IPS-20b (cell line): ENCODE data around the gene KIT.

Source experiments
- H3K27ac ChIP-seq: one replicate; pipeline ENCODE4 v1.5.1; 2013; ENCODE audit warnings: low read length
- H3K27me3 ChIP-seq: 2 replicates; pipeline ENCODE4 v1.6.1; 2013; ENCODE audit warnings: mild to moderate bottlenecking, low read length, inconsistent platforms; ENCODE audit not compliant: insufficient read depth
- H3K36me3 ChIP-seq: 2 replicates; pipeline ENCODE4 v1.6.1; 2013; ENCODE audit warnings: low read depth, mild to moderate bottlenecking, inconsistent platforms, low read length, moderate library complexity; ENCODE audit not compliant: insufficient read depth
- H3K4me1 ChIP-seq: 2 replicates; pipeline ENCODE4 v1.6.1; 2013; ENCODE audit warnings: mild to moderate bottlenecking, control low read depth, inconsistent platforms, low read length, moderate library complexity; ENCODE audit not compliant: insufficient read depth
- H3K4me3 ChIP-seq: 2 replicates; pipeline ENCODE4 v1.5.1; 2013; ENCODE audit warnings: mild to moderate bottlenecking, low read length, inconsistent platforms
- H3K9ac ChIP-seq: 2 replicates; pipeline ENCODE4 v1.6.1; 2013; ENCODE audit warnings: low read depth, mild to moderate bottlenecking, inconsistent platforms, low read length, moderate library complexity
- H3K9me3 ChIP-seq: 2 replicates; pipeline ENCODE4 v1.6.1; 2013; ENCODE audit warnings: mild to moderate bottlenecking, low read depth, low read length, inconsistent platforms; ENCODE audit not compliant: insufficient read depth

Gene KIT

DNA sequence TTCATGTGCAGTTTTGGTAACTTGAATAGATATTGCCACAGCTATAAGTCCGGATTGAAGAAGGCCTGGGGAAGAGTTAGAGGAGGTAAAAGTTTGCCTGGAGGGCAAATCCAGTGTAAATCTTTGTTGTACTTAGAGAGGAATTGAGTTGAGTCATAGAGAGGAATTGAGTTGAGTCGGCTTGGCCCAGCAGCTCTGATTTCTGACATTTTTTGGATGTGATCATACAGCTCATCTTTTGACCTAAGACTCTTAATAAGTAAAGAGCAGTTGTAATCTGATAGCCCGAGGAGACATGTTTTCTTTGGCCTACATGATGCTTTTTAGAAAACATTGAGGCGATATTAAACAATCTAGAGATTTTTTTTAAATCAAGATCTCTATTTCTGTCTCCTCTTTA lies 3.9 kb downstream of the KIT start:
- H3K27ac ChIP-seq = no peak overlapping the region
- H3K4me3 ChIP-seq = no peak overlapping the region
- H3K9ac ChIP-seq = no peak overlapping the region
- H3K27me3 ChIP-seq = peaks cover 47% of the 10 kb centered on the region
- H3K4me1 ChIP-seq = peaks cover 20% of the 10 kb centered on the region; the same call in 1 of the 2 replicates
- H3K36me3 ChIP-seq = no peaks in the 10 kb centered on the region
- H3K9me3 ChIP-seq = no peaks in the 10 kb centered on the region

DNA sequence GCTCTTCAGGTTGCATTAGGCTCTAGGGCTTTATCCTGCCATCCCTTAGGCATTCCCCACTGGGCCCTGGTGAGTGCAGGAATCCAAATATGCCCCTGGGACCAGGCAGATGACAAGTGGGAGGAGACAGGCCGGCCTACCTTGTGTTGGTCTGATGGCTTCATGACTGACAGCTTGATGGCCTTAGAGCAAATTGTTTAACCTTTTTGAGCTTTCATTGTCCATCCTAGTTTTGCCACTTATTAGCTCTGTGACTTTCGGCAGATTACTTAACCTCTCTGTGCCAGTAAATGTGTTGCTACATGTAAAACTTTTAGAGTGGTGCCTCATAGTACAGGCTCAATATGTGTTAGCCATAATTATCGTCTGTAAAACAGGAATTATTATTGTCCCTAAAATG lies 4.4 kb downstream of the KIT start:
- Histone ChIP-seq H3K4me3 (no peak overlapping the region), H3K27me3 (peaks cover 43% of the 10 kb centered on the region), H3K9me3 (no peaks in the 10 kb centered on the region), H3K4me1 (peaks cover 20% of the 10 kb centered on the region; the same call in 1 of the 2 replicates), H3K9ac (no peak overlapping the region), H3K27ac (no peak overlapping the region), H3K36me3 (no peaks in the 10 kb centered on the region)

DNA sequence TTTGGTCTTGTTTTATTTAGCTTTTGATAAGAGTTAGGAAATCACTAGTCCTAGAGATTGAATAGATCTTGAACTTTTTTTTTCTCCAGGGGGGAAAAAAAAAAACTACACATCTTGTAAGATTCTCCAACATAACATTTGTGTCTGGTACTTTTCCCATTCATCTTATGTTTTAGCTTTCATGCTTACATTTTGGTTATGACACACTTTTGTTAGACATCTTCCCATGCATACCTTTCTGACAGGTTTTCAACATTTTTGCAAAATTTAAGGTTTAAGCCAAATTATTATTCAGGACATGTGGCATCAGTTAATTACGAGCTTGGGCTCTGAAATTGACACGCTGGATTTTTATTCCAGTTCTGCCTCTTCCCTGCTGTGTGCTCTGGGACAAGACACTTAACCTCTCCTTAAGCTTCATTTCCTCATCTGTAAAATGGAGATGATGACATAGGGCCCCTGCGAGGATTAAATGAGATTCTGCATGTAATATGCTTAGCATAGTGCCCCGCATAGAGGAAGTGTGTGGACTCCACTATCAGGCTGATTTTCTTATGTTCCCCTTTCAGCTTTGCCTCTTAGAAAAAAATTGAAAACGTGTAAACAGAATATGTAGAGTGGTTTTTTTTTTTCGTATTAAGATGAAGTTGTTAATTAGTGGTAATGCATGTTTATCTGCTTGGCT lies 5.3 kb downstream of the KIT start:
- no peak overlapping the region for H3K27ac ChIP-seq

GRCh38 chr4:54664400-54664799 lies 6.6 kb downstream of the KIT start:
- Histone ChIP-seq H3K4me1 (peaks cover 36% of the 10 kb centered on the region), H3K9ac (no peak overlapping the region), H3K27me3 (peaks cover 24% of the 10 kb centered on the region), H3K27ac (no peak overlapping the region), H3K36me3 (no peaks in the 10 kb centered on the region), H3K4me3 (no peak overlapping the region), H3K9me3 (no peaks in the 10 kb centered on the region)

More for the DNA sequence above, 5.3 kb downstream of the KIT start:
- Histone ChIP-seq H3K4me1 (peaks cover 28% of the 10 kb centered on the region), H3K9ac (no peak overlapping the region), H3K4me3 (no peak overlapping the region), H3K36me3 (no peaks in the 10 kb centered on the region), H3K9me3 (no peaks in the 10 kb centered on the region), H3K27me3 (peaks cover 35% of the 10 kb centered on the region)

GRCh38 chr4:54668014-54668611 lies 10.4 kb downstream of the KIT start:
- Histone ChIP-seq H3K4me3 (peak overlapping the region; percentile 22; the same call in 1 of the 2 replicates), H3K27ac (no peak overlapping the region), H3K36me3 (no peaks in the 10 kb centered on the region), H3K4me1 (peaks cover 27% of the 10 kb centered on the region), H3K9ac (no peak overlapping the region), H3K27me3 (no peaks in the 10 kb centered on the region), H3K9me3 (no peaks in the 10 kb centered on the region)

GRCh38 chr4:54669831-54670230 lies 12.1 kb downstream of the KIT start:
- no peaks in the 10 kb centered on the region for H3K36me3 ChIP-seq
- no peak overlapping the region for H3K27ac ChIP-seq

DNA sequence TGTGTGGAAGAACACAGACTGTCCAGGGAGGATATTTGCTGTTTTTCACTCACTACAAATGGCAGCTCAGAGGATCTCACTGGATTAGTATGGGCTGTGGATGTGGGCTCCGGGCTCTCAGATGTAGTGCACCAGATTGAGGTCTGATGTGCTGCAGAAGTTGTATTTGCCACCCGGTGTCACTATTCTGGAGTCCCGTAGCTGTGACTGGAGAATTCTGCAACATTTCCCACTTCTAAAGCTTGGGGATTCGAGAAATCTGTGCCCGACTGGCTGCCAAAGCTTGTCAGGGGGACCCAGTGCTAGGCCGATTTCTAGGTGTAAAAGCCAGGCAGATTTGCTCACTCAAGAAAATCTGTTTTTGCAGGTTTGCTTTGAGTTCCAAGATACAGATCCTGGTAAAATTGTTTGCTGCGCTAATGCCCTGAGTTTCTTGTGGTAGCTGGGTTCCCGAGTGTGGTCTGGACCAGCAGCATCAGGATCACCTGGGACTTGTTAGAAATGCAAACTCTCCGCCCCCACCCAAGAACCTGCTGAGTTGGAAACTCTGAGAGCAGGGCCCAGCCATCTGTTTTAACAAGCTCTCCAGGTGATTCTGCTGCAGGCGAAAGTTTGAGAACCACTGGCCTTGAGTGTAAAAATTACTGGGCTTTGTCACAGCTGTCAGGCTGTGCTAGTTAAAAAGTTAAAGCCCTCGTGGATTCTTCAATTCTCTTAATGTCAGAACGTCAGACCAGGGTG lies 18.1 kb downstream of the KIT start:
- Histone ChIP-seq H3K27ac (no peak overlapping the region), H3K4me3 (0 out of 2 replicates have a peak overlapping the region, but pooled peaks have one; percentile 8), H3K9me3 (no peaks in the 10 kb centered on the region), H3K4me1 (peaks cover 28% of the 10 kb centered on the region; the same call in 1 of the 2 replicates), H3K27me3 (no peaks in the 10 kb centered on the region), H3K36me3 (no peaks in the 10 kb centered on the region), H3K9ac (0 out of 2 replicates have a peak overlapping the region, but pooled peaks have one; percentile 3)

More at GRCh38 chr4:54669831-54670230, 12.1 kb downstream of the KIT start:
- peaks cover 19% of the 10 kb centered on the region for H3K4me1 ChIP-seq
- H3K27me3 ChIP-seq = no peaks in the 10 kb centered on the region
- H3K4me3 ChIP-seq = no peak overlapping the region
- H3K9ac ChIP-seq = no peak overlapping the region
- no peaks in the 10 kb centered on the region for H3K9me3 ChIP-seq

- H3K36me3 ChIP-seq = no peaks in the 10 kb centered on the region
- no peak overlapping the region for H3K9ac ChIP-seq
- H3K4me1 ChIP-seq = peaks cover 28% of the 10 kb centered on the region; the same call in 1 of the 2 replicates
- no peak overlapping the region for H3K27ac ChIP-seq
- H3K9me3 ChIP-seq = no peaks in the 10 kb centered on the region
- no peaks in the 10 kb centered on the region for H3K27me3 ChIP-seq
- H3K4me3 ChIP-seq = no peak overlapping the region
Measured at GRCh38 chr4:54676658-54677057, 18.9 kb downstream of the KIT start.

GRCh38 chr4:54677416-54677815 lies 19.7 kb downstream of the KIT start:
- H3K4me3 ChIP-seq = no peak overlapping the region
- no peak overlapping the region for H3K27ac ChIP-seq
- no peaks in the 10 kb centered on the region for H3K9me3 ChIP-seq
- H3K27me3 ChIP-seq = no peaks in the 10 kb centered on the region
- no peak overlapping the region for H3K9ac ChIP-seq
- H3K4me1 ChIP-seq = peaks cover 28% of the 10 kb centered on the region; the same call in 1 of the 2 replicates
- H3K36me3 ChIP-seq = no peaks in the 10 kb centered on the region

DNA sequence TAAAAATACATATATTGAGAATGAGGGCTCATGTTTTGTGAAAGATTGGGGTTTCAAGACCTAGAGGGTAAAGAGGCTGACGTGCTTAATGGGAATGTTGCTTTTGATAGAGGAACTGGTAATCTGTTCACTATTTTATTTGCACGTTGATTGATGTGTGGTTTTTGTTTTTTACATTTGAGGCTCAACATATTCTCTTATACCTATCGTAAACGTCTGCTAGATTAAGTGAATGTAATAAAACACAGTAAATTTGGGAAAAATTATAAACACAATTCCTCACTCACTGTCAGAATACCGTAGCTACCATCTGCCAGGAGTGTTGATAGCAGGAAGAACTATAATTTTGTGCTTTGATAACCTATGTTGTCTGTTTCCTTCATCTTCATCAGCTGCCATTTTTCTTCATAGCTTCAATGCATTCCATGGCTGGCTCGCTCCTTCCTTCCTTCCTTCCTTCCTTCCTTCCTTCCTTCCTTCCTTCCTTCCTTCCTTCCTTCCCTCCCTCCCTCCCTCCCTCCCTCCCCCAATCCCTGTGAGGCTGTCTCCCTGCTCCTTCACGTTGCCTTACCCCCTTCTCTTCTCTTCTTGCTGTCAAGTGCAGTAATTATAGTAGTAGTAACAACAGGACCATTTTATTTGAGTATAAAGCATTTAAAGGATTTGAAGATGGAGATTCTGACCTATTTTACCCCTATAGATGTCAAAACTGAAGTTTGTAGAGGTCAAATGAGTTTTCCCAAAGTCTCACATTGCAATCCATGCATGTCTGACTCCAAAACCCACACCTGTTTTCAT lies 20.3 kb downstream of the KIT start:
- Histone ChIP-seq H3K9me3 (no peaks in the 10 kb centered on the region), H3K36me3 (no peaks in the 10 kb centered on the region), H3K27ac (no peak overlapping the region), H3K4me3 (no peak overlapping the region), H3K9ac (no peak overlapping the region), H3K4me1 (peaks cover 28% of the 10 kb centered on the region; the same call in 1 of the 2 replicates), H3K27me3 (no peaks in the 10 kb centered on the region)

- H3K27ac ChIP-seq = no peak overlapping the region
- H3K4me1 ChIP-seq = peaks cover 28% of the 10 kb centered on the region; the same call in 1 of the 2 replicates
- H3K9me3 ChIP-seq = no peaks in the 10 kb centered on the region
- H3K36me3 ChIP-seq = no peaks in the 10 kb centered on the region
- H3K9ac ChIP-seq = peak overlapping the region; percentile 7; the same call in 1 of the 2 replicates
- no peaks in the 10 kb centered on the region for H3K27me3 ChIP-seq
- H3K4me3 ChIP-seq = no peak overlapping the region; the same call in 1 of the 2 replicates
Measured at GRCh38 chr4:54678826-54679225, 21.1 kb downstream of the KIT start.
